Right kidney (tissue), 9 donors: Measurements from ENCODE around the gene NAALAD2.
"Not testable (repeated sequence)": the region's sequence is repeated elsewhere in the genome, so short reads cannot be mapped to it uniquely, and the experiment has no call there.

Experiments used
- DNase-seq: peaks from one replicate; pipeline ENCODE4 v3.0.0-alpha.2; 2016
- long read RNA-seq, 8 donors: transcript quantifications; one replicate each; lab custom pipeline, GENCODE V29; 2026

NAALAD2 gene
- long read RNA-seq, donor 1, partial matches to known transcripts = 0 of 2 reads
- long read RNA-seq, donor 1, other reads (novel, unspliced or antisense) = 0 of 2 reads
- long read RNA-seq, donor 2, partial matches to known transcripts = 0 of 2 reads
- long read RNA-seq, donor 2, other reads (novel, unspliced or antisense) = 0 of 2 reads
- long read RNA-seq, donor 3, partial matches to known transcripts = 0 of 3 reads
- long read RNA-seq, donor 3, other reads (novel, unspliced or antisense) = 0 of 3 reads
- long read RNA-seq, donor 4, partial matches to known transcripts = 0 of 1 reads
- long read RNA-seq, donor 4, other reads (novel, unspliced or antisense) = 0 of 1 reads
- long read RNA-seq, donor 5, partial matches to known transcripts = 5 of 8 reads
- long read RNA-seq, donor 5, other reads (novel, unspliced or antisense) = 0 of 8 reads
- long read RNA-seq, donor 6, partial matches to known transcripts = 0 of 4 reads
- long read RNA-seq, donor 6, other reads (novel, unspliced or antisense) = 0 of 4 reads
- long read RNA-seq, donor 7, partial matches to known transcripts = 6 of 6 reads
- long read RNA-seq, donor 7, other reads (novel, unspliced or antisense) = 0 of 6 reads
- long read RNA-seq, donor 8, partial matches to known transcripts = 0 of 6 reads
- long read RNA-seq, donor 8, other reads (novel, unspliced or antisense) = 0 of 6 reads

DNA sequence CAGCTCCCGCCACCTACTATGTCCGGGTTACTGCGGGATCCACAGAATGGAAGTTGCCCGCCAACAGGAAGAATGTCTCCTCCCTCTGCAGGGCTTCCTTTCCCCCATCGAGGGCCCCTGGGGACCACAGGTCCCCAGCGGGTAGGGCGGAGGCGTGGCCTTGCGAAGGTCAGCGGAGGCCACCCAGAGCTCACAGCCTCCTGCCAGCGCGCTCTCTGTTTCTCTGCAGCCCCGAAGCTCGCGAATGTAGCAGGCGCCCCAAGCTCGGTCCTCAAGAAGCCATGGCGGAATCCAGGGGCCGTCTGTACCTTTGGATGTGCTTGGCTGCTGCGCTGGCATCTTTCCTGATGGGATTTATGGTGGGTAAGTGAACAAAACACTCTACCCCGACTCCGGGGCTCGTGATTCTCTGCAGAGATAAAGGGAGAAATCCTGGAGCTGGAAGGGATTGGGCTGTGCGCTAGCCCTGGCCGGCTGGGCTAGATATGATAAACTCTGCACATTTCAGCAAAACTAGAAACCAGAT, at the start of gene NAALAD2:
Gene NAALAD2, plus strand, starts transcription at position 186 of the 526 bp plus-strand sequence. Its CDS starts 96 bp downstream, at position 282.
- DNase-seq = peak; percentile 85

DNA sequence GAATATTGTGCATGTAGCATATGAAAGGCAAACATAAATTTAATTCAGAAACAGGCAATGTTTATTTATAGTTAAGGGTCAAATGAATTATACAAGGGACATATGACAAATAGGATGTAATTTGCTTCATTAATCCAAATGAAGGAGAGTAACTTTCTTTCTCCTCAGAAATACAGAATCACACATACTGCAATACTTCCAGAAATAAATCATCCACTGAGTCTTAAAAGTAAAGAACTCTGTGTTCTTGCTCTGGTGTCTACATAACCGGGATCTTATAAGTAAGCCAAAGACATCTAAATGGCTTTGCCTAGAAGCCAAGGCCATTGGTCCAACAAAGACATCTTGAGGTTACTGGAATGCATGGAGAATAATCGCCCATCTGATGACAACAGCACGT, 48.8 kb upstream of the NAALAD2 start, which contains the start of gene UBTFL1:
Gene UBTFL1, plus strand, starts transcription at position 301 of the 400 bp plus-strand sequence. Its CDS starts 0 bp downstream, at position 301.
- not testable (repeated sequence) for DNase-seq

DNA sequence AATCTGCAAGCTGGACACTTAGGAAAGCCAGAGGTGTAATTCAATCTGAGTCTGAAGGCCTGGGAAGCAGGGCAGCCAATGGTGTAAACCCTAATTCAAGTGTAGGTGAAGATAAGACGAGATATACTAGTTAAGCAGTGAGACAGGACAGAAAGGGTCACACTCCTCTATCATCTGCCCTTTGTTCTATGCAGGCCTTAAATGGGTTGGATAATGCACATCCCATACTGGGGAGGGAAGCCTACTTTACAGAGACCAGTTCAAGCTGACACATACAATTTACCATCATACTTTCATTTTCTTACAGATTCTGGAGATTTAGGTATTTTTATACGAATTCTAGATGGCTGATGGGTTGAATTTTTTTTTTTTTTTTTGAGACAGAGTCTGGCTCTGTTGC, 45.7 kb upstream of the NAALAD2 start:
- DNase-seq = not testable (repeated sequence)

DNA sequence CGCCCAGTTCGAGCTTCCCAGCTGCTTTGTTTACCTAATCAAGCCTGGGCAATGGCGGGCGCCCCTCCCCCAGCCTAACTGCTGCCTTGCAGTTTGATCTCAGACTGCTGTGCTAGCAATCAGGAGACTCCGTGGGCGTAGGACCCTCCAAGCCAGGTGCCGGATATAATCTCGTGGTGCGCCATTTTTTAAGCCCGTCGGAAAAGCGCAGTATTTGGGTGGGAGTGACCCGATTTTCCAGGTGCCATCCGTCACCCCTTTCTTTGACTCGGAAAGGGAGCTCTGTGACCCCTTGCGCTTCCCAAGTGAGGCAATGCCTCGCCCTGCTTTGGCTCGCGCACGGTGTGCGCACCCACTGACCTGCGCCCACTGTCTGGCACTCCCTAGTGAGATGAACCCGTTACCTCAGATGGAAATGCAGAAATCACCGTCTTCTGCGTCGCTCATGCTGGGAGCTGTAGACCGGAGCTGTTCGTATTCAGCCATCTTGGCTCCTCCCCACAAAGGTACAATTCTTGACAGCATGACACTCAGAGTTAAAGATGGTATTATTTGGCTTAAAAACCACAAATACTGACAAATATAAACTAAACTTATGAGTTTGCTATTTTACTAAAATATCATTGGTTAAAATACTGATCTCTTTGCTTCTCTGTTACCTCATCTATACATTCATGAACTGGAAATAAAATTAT, 39.1 kb upstream of the NAALAD2 start:
- DNase-seq = not testable (repeated sequence)

DNA sequence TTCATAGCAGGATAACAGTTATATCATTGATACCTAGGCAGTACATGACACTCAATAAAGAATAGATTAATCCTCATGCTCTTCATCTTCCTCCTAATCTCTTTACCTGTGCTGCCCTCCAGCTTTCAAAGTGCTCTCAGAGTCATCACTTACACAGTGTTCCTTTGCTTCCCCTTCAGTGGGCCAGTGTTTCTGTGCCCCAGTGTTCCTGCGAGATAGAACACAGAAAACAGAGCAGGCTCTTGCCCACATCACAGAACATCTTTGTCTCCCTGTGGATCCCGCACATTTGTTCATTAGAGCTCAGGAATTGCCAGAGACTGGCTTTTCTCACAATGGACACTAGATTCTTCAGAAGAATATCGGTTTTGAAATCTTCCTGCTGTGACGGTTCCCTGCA, 36.2 kb upstream of the NAALAD2 start:
- not testable (repeated sequence) for DNase-seq

DNA sequence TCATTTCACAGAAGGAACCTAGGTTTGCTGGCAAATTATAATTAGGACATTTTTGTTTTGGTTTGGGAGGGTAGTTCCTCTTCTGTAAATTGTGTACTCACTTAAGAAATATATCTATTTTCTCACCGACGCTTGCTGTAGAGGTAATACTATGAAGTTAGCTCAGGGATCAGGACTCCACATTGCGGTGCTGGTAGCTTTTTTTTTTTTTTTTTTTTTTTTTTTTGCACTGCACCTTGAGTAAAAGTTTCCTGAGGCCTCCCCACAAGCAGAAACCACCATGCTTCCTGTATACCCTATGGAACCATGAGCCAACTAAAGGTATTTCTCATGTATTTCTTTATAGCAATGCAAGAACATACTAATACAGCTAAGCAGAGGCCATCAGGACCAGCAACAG, 34.0 kb upstream of the NAALAD2 start:
- no peak for DNase-seq

DNA sequence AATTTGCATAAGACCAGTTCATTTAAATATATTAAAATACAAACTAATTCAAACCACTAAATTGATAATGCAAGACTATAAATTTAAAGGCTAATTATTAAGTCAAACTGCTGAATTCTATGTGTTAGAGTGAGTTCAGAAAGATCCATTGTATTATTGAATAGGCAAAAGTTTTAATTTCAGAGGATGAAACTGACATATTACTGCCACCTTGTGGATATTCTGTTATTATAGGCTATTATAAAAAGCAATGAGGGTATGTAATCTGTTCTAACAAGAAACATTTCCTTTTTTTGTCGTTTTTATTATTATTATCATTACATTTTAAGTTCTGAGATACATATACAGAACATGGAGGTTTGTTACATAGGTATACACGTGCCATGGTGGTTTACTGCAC, 20.9 kb upstream of the NAALAD2 start:
- DNase-seq = no peak

DNA sequence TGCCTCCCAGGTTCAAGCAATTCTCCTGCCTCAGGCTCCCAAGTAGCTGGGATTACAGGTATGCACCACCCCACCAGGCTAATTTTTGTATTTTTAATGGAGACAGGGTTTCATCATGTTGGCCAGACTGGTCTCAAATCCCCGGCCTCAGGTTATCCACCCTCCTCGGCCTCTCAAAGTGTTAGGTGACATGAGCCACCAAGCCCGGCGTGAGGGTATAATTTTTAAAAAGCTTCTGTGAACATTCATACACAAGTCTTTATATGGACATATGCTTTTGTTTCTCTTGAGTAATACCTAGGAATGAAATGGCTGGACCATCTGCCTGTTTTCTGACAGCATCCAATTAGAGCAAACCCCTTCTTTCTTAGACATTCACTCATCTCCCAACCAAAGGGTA, 14.3 kb upstream of the NAALAD2 start:
- no peak for DNase-seq

DNA sequence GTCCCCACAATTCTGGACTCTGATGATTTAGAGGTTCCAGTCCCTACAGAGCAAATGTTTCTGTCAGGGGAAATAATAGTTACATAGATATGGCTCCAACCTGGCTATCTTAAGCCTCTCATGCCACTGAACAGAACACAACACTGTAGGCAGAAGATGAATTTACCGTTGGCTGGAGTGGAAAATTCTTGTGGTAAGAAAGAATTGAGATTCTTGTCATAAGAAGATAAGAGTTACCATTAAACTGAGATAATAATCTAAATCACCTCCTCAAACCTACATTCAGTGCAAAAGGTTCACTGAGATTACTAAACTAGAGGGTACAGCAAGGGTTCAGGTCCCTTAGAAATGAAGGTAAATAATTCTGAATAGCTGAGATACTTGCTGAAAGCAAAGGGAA, 10.1 kb upstream of the NAALAD2 start:
- no peak for DNase-seq

DNA sequence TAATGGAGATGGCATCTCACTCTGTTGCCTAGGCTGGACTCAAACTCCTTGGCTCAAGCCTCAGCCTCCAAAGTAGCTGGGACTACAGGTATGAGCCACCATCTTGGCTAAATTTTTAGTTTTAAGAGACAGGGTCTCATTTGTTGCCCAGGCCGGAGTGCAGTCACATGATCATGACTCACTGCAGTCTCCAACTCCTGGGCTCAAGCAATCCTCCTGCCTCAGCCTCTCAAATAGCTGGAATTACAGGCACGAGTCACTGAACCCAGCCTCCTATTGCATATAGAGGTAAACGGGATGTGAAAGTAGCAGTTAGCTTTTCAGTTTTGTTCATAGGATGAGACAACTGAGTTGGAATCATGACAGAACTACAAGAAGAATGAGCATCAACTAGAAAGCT, 9.5 kb upstream of the NAALAD2 start:
- no peak for DNase-seq

DNA sequence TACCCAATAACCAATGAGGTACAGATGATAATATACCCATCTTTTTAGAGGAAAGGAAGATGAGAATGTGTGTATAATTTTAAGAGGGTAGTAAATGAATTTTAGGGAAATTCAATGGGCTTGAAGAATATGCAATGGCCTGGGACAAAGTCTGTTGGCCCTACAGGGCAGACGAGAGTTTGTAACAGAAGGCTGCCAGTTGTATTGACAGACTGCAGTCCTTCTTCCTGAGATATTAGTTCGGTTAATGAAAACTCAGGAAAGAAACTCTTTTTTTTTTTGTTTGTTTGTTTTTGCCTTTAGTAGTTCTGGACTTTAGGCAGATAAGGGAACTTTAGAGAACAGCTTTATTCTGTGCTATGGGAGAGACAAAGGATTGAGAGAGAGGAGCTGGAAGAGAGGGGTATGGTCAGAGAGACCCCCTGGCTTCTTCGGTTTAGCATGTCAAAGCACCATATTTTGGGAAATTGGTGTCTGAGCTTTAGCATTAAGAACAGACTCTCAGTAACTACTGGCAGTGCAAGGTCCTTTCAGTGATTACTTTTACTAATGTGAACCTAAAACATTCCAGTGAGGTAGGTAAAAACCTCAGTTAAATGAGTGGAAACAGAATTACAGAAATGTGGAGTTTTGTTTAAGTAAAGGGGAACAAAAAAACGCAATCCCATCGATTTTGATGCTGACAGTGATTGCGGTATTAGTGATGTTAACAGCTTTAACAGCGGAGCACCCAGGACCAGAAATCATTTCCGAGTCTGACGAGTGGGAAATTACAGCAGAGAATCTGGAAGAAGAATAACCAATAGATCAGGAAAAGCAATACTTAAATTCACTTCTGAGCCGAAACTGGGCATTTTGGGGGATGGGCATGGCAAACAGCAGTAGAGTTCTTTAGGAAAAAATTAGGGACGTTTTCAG, 644 bp upstream of the NAALAD2 start:
- peak; percentile 3 for DNase-seq

DNA sequence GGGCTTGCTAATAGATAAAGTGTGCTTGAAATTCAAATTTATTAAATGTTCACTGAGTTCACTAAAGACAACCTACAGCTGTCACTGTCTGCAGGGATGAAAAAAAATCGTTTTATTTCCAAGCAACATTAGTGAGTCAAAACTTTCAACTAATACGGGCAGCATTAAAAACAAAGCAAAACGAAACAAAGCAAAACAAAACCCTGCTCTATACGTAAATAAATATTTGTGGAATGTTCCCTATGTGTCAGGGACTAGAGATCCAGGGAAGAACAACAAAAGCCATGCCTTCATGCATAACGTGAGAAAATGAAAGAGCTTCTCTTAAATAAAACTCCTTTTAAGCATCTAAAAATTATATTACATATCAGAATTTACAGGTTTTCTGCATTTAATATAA, 553 bp downstream of the NAALAD2 start:
- DNase-seq = no peak

DNA sequence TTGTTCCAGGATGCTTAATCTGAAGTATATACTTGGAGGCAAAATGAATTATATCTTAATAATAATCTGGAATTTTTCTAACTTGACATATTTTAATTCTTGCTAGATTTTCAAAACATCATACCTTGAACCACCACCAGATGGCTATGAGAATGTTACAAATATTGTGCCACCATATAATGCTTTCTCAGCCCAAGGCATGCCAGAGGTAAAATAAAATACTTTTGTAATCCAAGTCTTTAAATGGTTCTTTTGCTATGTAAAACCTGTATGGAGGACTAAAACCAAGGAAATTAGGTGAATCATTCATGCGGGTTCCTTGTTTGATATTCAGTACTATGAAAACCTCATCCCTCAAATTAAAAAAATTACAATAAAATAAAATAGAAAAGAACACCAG, 14.4 kb downstream of the NAALAD2 start:
- DNase-seq = no peak

DNA sequence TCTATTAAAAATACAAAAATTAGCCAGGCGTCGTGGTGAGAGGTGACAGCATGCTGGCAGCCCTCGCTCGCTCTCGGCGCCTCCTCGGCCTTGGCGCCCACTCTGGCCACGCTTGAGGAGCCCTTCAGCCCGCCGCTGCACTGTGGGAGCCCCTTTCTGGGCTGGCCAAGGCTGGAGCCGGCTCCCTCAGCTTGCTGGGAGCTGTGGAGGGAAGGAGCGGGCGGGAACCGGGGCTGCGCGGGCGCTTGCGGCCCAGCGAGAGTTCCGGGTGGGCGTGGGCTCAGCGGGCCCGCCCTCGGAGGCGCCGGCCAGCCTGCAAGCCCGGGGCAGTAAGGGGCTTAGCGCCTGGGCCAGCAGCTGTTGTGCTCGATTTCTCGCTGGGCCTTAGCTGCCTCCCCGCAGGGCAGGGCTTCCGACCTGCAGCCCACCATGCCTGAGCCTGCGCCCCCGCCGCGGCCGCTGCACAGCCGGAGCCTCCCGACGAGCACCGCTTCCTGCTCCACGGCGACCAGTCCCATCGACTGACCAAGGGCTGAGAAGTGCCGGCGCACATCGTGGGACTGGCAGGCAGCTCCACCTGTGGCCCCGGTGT, 32.6 kb downstream of the NAALAD2 start:
- not testable (repeated sequence) for DNase-seq

DNA sequence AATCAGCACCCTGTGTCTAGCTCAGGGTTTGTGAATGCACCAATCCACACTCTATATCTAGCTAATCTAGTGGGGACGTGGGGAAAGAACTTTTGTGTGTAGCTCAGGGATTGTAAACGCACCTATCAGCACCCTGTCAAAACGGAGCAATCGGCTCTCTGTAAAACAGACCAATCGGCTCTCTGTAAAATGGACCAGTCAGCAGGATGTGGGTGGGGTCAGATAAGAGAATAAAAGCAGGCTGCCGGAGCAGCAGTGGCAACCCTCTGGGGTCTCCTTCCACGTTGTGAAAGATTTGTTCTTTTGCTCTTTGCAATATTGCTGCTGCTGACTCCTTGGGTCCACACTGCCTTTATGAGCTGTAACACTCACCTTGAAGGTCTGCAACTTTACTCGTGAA, 33.2 kb downstream of the NAALAD2 start:
- not testable (repeated sequence) for DNase-seq

DNA sequence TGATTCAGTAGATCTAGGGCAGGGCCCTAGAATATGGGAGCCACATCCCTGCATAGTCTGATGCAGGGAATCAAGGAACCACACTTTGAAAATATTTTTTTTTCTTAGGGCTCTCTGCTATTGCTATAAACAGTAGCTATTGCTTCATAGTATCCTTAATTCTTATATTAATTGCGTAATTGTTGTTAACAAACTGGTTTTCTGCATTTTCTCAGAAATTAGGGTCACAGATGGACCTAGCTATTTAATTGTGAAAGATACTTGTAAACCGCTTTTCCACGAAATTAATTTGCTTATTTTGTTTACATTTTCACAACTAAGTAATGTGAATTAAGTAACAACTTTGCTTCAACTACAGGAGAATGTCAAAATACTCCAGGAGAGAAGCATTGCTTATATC, 34.1 kb downstream of the NAALAD2 start:
- DNase-seq = no peak

DNA sequence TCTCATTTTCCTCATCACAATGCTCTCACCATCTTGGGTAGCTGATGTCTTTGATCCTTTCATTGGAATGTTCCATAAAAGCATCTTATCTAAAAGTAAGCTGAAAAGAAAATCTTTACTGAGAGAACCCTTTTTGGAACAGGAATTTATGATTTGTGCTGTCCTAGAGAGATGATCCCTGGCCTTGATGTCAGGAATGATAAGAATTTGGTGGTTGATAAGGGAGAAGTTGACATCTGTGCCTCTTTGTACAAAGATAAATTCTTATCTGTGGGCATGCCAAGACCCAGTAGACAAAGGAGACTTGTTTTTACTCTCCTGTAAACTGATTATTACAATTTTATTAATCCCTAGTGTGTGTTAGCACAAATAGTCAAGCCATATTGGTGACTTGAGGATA, 36.9 kb downstream of the NAALAD2 start:
- DNase-seq = no peak

DNA sequence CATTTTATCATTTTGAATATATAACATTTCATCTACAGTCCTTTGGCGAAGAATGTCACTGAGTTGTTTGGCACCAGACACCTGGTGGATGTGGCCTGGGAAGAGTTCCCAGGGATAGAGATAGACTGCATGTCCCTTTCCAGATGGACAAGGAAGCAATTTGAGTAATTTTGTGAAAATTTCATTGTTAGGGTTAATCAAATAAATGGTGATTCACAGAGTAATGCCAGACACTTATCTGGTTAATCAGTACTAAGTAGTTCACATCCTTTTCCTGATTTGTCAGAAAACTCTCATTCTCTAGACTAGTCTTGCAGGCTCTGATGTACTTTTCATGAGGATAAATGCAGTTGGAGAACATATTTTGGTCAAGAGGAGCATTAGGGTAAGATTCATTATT, 41.6 kb downstream of the NAALAD2 start:
- no peak for DNase-seq

DNA sequence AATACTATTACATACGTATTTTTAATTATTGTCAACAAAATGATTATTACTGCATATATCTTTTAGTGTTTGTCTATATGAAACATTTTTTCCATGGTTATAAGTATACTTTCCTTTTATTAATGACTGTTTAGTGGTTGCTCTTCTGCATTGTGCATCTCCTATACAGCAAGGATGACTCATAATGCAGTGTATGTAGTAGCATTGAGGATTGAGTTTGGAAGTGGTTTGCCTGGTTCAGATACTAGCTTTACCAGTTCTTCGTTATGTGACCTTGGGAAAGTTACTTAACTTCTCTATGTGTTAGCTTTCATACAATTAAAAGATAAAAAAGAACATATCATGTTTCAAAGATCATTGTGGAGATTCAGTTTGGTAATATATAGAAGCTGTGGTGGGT, 44.3 kb downstream of the NAALAD2 start:
- DNase-seq = no peak

DNA sequence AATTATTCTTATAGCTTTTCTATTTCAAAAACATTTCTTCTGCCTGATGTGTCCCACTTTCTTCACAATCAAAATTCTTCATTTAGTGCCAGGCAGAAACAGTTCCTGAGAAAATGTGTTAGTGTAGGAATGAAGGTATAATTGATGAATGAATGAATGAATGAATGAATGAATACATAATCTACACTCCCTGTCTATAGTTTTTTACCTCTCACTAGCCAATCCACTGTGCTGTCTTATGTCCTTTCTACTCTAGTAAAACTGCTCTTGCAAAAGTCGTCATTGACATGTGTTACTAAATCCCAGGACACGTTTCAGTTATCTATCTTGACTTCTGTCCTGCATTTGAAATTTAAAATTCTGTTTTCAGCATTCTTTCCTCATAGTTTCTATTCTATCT, 45.5 kb downstream of the NAALAD2 start:
- no peak for DNase-seq

DNA sequence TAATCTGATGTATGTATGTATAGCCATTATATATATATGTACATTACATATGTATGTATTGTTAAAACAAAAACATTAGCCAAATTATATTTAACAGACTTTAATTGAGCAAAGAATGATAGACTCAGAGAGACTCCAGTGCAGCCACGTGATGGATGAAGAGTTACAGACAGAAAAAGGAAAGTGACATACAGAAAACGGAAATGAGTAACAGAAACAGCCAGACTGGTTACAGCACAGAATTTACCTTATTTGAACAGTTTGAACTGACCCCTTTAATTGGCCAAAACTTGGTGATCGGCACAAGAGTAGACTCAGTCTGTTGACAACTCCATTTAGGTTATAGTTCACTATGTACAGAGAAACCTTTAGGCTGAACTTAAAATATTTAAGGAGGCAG, 53.4 kb downstream of the NAALAD2 start:
- DNase-seq = no peak
